KG1 (cell line): ENCODE results near the gene DDX25.
"Not testable (repeated sequence)": the region's sequence is repeated elsewhere in the genome, so short reads cannot be mapped to it uniquely, and the experiment has no call there.

Source experiments
- DNase-seq: peaks from one replicate; lab custom pipeline; 2025; lab: John Stamatoyannopoulos, UW

DDX25 gene

DNA sequence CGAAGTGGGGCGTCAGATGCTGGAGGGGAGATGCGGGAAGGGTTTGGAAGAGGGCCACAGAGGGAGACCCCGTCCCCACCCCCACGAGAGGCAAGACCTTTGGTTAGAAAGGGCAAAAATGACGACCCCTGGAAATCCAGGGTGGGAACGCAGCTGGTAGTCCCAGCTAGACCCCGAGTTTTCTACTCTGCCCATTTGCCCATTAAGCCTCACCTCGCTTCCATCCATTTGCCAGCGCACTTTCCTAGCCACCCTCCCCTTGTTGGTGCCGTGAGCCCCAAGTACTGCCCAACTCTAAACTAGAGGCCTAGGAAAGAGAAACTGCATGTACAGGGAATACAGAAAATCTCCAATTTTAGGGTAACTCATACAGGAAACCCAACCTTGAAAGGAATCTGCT is 370 bp downstream of the DDX25 start:
- no peak for DNase-seq

DNA sequence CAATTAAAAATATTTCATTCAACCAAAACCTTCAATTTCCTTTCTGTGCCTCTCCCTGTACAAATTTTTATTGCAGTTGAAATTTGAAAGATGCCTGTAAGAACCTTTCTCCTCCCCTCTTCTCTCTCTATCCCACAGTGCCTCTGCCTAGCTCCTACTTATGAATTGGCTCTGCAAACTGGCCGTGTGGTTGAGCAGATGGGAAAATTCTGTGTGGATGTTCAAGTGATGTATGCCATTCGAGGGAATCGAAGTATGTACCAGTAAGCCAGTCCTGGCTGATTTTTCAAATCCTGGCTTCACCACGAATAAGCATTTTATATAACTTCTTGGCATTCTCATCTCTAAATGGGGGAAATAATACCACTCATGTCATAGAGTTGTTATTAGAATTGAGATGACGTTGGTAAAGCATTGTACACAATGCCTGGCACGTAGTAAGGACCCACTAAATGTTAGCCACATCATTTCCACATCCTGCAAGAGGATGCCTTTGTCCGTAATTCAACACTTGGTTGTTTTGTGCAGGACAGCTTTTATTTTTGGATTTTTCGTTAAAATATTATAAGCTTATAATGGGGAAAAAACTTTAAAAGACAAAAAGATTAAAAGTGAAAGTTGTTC is 6.0 kb downstream of the DDX25 start:
- DNase-seq: no peak

DNA sequence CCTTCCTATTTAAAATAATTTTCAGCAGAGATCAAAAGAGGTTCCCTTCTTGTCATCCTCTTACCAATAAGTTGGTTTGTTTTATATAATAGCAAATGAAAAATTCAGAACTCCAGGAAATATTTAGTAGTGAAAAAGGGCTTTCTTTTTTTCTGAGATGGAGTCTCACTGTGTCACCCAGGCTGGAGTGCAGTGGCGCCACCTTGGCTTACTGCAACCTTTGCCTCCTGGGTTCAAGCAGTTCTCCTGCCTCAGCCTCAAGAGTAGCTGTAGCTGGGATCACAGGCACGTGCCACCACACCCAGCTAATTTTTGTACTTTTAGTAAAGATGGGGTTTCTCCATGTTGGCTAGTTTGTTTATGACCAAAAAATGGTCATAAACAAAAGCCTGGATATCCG is 10.3 kb downstream of the DDX25 start:
- DNase-seq: not testable (repeated sequence)

DNA sequence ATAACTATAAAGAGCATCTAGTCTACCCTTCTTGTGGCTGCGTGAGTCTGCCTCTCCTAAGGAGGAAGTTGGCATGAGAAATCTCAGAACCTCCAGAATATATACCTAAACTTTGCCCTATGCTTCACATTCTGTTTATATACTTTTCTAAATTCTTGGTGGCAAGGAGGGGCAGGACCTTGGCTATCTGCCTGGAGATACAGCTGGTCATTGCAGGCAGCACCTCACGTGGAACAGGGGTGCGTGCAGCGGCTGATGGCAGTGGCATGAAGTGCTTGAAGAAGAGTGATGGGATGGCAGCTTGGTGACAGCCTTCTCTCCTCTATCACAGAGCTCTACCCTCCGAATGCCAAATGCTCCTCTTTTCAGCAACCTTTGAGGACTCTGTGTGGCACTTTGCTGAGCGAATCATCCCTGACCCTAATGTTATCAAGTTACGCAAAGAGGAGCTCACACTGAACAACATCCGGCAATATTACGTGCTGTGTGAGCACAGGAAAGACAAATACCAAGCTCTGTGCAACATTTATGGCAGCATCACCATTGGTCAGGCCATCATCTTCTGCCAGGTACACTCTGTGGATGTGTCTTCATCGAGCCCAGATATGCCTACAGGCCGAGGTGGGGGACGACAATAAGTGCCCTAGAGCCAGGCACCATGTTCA is 12.5 kb downstream of the DDX25 start:
- DNase-seq: no peak

- DNase-seq: no peak
Observed at GRCh38 chr11:125918140-125918840, 14.0 kb downstream of the DDX25 start.

- no peak for DNase-seq
Observed at GRCh38 chr11:125921042-125921441, 16.7 kb downstream of the DDX25 start.

GRCh38 chr11:125922156-125922555 is 17.8 kb downstream of the DDX25 start:
- DNase-seq: no peak

DNA sequence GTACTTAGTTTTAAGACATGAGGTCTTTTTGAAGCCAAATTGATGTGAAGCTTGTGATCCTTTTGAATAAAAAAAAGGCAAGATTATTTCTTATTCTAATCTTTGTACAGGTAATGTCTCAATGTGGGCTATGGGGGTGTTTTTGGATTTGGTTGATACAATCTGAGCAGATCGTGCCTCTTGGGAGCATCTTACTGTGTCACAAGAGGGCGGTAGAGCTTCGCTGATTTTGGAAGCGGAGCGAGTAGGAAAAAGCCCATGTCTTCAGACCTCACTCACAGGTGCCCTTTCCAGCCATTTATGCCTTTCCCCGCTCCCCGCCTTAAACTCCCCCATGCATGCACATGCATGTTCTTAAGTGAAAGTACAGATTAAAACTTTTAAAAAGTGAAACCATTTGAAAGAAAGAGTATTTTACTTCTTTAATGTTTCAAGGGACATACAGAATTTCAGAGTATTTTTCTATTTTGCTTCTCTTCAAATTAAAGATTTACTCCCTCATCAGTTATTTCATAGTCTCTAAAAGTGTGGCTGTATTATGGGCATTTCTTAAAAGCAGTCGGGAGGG is 18.8 kb downstream of the DDX25 start:
- peak; percentile 49 for DNase-seq

GRCh38 chr11:125923633-125924032 is 19.3 kb downstream of the DDX25 start:
- DNase-seq: no peak

GRCh38 chr11:125924384-125925007 is 20.2 kb downstream of the DDX25 start:
- no peak for DNase-seq

DNA sequence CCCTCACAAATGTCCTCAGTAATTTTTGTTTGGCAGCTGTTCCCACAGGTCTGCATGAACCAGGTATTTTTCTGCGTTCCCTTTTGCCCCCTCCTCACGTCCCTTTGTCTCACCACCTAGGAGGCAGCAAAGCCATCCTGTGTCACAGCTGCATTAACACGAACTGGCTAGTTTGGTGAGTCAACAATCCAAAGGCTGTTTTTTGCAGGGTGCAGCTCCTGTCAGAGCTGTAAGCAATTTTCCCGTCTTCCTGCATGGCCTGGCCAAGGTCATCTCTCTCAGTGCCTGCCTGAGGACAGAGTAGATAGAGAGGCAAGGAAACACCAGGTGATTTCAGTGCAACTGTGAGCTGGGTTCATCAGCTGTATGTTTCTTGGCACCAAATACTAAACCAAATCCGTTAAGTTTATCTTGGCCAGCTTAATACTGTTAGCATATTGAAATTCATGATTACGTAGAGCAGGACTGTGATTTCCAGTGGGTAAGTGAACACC is 21.0 kb downstream of the DDX25 start:
- DNase-seq: no peak

DNA sequence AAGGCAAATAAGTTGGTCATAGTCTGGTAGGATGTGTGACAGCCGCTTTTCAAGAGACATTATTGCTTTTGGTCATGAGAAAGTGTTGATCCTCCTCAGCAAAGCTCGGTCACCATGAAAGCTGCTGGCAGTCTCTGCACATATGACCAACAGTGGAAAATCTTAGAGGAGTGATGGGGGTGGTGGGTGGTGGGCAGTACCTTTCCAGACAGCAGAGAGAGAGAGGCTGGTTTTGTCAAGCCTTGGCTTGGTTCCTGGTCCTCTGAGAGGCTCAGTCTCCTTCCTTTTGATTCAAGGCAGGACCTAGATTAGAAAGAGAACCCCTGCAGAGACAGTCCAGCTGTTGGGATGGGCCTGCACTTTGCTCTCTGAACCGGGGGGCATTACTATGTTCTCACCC is 21.5 kb downstream of the DDX25 start:
- DNase-seq: no peak

- DNase-seq: no peak
Observed at GRCh38 chr11:125926682-125927081, 22.4 kb downstream of the DDX25 start.

GRCh38 chr11:125929445-125930075 is 25.3 kb downstream of the DDX25 start:
- no peak for DNase-seq

GRCh38 chr11:125930076-125930450 is 25.8 kb downstream of the DDX25 start:
- DNase-seq: no peak

DNA sequence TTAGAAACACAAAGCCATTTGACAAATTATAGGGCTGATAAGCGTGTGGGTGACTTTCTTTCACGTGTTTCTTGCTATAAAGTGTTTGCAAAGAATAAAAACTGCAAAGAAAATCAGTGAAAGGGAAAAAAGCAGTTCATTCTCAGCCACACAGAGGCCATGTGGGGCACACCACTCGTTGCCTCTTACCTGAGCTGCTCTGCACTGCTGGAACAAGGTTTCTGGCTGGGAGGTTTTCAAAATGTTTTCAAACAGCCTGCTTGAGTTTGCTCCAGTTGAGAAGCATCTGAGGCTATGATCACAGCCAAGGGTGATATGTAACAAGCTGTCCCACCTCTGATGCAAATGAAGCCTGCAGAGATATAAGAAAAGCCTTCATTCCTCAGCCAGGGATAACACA is 26.8 kb downstream of the DDX25 start:
- DNase-seq: no peak

- DNase-seq: no peak
Observed at GRCh38 chr11:125931668-125932067, 27.4 kb downstream of the DDX25 start.

GRCh38 chr11:125932301-125932700 is 28.0 kb downstream of the DDX25 start:
- DNase-seq: no peak

- no peak for DNase-seq
Observed at GRCh38 chr11:125933030-125933813, 28.9 kb downstream of the DDX25 start.

DNA sequence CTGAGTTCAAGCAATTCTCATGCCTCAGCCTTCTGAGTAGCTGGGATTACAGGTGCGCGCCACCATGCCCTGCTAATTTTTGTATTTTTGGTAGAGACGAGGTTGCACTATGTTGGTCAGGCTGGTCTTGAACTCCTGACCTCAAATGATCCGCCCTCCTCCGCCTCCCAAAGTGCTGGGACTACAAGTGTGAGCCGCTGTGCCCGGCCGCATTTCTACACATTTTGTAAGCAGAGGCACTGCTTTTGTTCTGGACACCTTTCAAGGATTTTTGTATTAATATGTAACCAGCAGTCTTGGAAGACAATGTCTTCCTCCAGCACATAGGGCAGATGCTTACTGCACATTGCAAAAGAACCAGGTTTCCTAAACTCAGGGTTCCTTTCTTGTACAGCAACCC is 30.2 kb downstream of the DDX25 start:
- DNase-seq: no peak

DNA sequence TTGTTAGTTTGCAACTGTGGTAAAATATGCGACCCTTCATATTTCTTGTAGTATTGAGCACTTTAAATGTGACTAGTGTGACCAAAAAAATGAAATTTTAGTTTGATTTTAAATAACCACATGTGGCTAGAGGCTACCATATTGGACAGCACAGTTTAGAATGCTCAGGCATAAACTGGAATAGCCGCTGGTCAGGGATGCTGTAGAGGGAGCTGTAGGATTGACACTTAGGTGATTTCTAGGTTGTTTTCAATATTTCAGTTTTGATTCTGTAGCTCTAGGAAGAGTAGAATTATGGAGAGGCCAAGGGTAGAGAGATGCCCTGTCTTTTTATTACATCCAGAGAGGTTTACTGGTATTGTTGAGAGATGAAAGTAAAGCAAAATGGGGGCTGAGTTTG is 30.7 kb downstream of the DDX25 start:
- DNase-seq: no peak
